Measurements from ENCODE around the gene LRRC17.
A peak's percentile ranks its signal among the peaks of the same experiment; 100 is the strongest.
"Not testable (repeated sequence)": the region's sequence is repeated elsewhere in the genome, so short reads cannot be mapped to it uniquely, and the experiment has no call there.

LRRC17 gene

DNA sequence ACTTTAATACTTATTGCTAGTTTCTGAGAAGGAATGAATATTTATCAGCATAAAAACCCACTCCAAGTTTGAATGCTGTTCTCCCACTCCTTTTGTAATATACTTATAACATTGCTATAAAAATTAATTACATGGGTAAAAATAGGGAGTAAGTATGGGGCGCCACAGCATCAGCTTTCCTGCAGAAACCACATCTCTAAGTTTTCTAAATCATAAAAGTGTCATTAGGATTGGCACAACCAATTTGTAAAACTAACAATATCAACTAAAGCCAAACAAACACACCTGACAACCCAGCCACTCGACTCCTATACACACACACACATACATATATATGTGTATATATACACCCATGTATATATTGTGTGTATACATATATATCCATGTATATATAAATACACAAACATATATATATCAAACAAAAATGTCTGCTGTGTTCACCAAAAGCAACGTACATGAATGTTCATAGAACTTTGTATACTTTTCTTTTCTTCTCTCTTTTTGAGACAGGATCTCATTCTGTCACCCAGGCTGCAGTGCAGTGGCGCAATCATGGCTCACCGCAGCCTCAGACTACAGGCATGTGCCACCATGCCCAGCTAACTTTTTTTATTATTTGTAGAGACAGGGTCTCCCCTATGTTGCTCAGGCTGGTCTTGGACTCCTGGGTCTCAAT, 14.8 kb upstream of the LRRC17 start:
- DNase-seq, result no peak

DNA sequence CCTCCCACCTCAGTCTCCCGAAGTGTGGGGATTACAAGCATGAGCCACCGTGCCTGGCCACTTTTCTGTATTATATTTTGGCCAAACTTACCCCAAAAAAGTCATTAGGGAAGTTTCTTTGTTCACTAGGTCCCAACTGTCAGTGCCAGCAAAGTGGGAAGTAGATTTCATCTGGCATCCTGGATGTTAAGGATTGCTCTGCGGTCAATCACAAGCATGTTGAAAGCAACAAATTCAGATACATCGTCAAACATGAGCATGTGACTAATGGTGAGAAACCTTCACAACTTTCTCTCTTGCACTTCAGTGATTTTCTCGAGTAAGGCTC, 14.3 kb upstream of the LRRC17 start:
- no peak for DNase-seq

DNA sequence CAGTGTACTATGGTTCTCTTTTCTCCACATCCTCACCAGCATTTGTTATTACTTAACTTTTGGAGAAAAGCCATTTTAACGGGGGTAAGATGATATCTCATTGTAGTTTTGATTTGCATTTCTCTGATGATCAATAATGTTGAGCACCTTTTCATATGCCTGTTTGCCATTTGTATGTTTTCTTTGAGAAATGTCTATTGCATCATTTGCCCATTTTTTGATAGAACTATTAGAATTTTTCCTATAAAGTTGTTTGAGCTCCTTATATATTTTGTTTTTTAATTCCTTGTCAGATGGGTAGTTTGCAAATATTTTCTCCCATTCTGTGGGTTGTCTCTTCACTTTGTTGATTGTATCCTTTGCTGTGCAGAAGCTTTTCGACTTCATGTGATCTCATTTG, 10.7 kb upstream of the LRRC17 start:
- DNase-seq, result not testable (repeated sequence)

DNA sequence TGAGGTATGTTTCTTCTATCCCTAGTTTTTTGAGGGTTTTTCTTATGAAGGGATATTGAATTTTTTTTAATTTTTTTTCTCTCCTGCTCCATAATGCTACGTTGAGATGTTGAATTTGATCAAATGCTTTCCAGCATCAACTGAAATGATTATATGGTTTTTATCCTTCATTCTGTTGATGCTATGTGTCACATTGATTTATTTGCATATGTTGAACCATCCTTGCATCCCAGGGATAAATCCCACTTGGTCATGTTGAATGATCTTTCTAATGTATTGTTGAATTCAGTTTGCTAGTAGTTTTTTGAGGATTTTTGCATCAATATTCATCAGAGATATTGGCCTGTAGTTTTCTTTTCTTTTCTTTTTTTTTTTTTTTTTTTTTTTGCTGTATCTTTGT, 9.2 kb upstream of the LRRC17 start:
- DNase-seq, result not testable (repeated sequence)

DNA sequence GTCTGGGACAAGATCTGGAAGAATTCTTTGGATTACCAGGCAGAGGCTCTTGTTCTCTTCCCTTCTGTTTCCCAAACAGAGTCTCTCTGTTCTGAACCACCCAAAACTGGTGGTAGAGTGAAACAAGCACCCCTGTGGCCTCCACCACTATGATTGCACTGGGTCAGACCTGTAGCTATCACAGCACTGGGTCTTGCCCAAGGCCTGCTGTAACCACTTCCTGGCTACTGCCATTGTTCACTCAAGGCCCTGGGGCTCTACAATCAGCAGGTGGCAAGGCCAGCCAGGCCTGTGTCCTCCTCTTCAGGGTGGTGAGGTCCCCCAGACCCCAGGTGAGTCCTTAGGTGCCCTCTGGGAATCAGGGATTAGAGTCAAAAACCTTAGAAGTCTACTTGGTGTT, 4.1 kb upstream of the LRRC17 start:
- no peak for DNase-seq

DNA sequence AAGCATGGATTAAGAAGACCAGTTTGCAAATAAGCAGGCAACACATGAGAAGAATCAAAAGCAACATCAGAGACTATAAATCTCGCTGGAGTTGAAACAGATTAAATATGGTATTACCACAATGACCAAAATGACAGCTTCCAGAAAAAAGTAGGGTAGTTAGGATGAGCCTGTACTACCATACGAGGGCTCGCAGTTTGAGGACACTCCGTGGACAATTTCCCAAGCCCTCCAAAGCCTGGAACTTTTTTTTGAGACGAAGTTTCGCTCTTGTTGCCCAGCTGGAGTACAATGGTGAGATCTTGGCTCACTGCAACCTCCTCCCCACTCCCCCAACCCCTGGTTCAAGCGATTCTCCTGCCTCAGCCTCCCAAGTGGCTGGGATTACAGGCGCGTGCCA, 1.0 kb downstream of the LRRC17 start:
- DNase-seq, result no peak

DNA sequence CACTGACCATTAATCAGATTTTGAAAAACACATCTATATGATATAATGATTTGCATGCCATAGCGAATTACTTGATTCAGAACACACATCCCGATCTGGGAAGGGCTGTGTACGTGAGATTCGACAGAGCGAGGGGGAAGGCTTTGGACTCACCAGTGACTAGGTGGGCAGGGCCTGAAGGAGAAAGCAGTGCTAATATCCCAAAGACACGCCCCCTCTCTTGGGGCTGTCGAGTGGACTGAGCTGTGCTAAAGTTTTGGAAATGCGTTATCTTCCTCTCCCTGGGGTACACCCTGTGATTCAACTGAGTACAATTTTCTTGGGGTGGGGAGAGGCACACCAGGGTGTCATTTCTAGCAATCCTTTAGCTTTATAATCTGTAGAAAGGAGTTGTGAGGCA, 1.8 kb downstream of the LRRC17 start:
- no peak for DNase-seq

DNA sequence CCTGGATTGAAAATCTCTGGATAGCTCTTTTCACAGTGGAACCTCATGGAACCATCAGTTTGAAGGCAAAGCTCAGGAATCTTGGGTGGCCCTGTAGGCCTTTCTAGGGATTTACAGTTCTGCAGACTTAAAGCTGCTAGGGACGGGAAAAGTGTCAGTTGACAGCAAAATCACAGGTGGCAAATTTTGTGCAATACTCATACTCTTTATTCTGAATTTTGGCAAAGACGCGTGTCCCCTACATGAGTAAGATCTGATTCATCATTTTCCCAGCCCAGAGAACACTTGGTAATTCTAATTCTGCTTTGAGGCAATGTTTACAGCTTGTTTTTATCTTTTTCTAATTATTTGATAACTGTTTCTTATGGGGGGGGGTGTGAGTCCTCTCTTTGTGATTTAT, 3.6 kb downstream of the LRRC17 start:
- no peak for DNase-seq

DNA sequence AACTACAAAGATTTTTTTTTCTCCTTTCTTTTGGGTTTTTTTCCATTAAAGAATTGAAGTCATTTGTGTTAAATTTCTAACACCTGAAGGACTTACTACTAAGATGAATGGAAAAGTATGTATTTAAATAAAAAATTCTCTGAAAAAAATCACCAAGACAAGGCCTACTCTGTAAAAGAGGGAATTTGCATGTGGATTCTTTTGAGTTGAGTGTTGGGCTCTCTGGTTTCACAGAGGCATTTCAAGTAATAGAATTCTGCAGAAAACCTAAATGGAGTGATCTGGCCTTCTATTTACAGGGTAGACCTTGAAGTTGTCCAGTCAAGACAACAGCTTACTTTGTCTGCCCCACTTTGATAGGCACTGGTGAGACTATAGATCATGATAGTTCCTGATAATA, 4.1 kb downstream of the LRRC17 start:
- DNase-seq, result no peak

DNA sequence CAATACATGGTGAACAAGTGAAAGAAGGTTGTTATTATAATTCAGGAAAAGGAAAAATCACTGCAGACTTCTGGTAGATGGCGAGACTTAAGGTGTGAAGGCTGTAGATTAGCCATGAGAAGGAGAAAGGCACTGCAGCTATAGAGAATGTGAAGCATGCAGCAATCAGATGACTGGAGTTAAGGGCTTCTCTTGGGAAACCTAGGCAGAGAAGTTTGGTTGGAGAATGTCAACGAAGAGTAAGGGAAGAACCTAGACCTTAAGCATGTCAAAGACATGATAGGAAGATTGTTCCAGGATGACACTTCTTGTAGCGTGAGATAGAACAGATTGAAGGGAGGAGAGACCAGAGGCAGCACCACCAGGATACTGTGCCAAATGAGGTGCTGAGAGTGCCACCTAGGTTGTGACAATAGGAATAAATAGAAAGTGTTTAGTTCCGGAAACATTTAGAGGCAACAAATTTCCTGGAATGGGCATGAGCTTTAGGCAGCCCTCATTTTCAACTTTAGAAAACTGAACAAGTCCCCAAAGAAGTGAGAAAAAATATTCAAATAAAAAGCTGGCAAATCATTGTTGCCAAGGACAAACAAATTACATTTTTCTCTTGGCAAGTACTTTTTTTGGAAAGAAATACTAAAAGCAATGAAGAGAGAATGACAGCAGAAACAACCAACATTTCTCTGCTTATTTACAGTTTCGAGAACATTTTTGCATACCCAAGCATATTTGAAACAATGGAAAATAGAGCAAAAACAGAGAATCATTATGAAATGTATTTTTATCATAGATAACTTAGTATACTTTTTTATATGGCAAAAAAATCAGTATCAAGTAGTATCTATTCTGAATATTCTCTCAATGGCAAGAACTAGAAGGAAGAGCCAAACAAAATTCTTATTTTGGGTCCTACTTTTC, 4.9 kb downstream of the LRRC17 start:
- no peak for DNase-seq

DNA sequence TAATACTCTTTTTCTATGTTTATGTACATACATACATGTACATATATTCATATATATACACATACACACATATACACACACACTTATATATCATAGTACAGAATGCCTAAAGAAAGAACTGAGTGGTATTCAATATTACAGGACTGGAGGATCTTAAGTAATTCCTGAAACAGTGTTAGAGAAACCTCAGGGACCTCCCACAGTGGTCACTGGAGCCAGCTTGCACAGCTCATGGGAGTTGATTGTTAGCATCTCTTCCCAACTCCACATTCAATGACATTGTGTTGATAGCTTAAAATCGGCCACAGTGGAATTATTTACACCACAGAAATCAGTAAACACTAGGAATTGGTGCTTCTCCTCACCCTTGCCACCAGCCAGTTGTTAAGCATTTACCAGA, 6.0 kb downstream of the LRRC17 start:
- no peak for DNase-seq

DNA sequence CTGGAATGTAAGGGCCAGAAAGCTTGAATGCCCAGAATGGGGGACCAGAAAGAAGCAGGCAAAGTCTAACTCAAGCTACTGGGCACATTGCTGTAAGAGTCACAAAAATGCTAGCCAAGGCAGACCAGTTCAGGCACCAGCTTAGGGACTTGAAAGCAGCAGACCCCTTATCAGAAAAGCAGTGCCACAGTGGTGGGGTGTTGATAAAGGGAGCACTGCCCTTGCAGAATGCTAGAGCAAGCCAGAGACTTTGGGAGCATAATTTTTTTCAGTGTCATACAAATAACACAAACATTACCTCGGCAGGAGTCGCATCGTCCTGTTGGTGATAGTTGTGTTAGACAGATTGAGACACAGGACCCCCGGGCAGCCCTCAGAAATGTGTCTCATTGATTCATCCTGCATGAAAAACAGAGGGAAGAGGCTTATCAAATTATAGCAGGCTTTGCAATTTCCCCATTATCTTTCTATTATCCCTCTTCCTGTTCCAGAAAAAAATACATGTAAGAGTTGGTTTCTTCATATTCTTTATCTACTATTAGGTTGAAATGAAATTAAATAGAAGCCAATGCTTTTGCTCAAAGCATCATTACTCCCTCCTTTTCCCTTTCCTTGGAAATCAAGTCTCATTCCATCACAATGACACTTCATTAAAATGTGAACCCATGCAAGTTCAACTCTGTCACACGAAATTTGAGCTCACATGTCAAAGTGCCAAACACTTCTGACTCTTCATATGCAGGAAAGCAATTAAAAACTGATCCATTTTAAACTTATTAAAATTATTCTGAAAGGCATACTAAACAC, 13.4 kb downstream of the LRRC17 start:
- DNase-seq, result peak; percentile 60

DNA sequence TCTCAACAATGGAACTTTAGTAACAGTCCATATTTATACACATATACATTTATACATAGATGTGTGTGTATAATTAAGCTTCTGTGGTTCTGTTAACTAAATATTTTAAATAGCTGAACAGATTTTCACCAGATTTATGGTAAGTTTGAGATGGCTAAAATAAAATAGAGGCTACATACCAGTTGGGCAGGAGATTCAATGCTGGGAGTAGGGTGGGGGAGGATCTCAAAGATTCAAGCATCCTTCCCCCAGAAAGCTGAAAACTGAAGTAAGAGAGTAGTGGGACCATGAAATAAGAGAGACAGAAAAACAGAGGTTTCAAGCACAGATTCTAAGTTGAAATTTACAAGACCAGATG, 14.0 kb downstream of the LRRC17 start:
- DNase-seq, result no peak

DNA sequence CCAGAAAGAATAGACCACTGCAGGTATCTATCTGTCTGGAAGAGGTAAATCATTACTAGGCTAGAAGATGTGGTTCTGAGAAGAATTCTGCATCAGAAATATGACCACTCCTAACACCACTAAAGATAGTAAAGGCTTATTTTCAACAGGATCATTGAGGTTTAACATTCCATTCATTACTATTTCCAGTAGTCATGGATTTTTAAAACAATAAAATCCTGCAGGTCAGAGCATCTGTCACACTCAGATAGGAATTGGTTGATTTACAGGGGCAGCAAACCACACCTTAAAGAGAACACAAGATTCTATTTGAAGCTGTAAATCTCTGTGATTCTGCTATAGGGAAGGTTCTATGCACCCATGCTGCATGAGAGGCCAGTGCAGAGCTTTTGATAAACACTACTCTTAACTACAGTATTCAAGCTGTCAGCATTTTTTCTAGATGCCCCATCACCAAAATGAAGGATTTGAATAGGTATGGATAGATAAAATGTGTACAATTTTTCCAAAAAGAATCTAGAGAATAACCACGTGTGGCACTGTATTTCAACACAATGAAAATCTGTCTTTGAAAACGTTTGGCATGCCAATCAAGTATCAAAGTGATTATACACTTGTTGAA, 14.6 kb downstream of the LRRC17 start:
- DNase-seq, result no peak

DNA sequence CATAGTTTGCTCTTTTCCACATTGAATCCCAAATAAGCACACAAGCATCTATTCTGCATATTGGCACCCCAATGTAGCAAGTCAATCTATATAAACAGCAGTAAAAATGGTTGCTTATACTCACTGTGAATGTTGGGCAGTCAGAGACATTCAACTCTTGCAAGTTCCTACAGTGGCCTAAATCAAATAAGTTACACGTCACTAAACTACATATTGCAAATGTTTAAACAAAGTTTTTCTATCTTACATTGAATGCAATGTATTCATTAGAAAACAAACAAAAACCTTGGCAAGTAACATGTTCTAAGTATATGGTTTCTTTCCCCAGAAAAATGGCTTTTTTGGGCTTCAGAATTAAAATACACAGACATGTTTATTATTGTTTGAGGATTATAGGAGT, 19.0 kb downstream of the LRRC17 start:
- DNase-seq, result no peak

DNA sequence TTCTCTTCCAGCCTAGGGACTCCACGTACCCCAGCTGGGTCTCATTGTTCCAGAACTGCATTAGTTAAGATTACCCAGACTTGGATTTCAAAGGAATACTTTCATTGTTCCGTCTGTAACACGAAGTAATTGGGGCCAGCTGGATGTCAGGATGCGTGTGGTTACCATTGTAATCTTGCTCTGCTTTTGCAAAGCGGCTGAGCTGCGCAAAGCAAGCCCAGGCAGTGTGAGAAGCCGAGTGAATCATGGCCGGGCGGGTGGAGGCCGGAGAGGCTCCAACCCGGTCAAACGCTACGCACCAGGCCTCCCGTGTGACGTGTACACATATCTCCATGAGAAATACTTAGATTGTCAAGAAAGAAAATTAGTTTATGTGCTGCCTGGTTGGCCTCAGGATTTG, 21.0 kb downstream of the LRRC17 start:
- DNase-seq, result peak; percentile 79

DNA sequence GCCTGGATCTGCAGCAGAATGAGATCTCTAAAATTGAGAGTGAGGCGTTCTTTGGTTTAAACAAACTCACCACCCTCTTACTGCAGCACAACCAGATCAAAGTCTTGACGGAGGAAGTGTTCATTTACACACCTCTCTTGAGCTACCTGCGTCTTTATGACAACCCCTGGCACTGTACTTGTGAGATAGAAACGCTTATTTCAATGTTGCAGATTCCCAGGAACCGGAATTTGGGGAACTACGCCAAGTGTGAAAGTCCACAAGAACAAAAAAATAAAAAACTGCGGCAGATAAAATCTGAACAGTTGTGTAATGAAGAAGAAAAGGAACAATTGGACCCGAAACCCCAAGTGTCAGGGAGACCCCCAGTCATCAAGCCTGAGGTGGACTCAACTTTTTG, 21.4 kb downstream of the LRRC17 start:
- DNase-seq, result no peak

DNA sequence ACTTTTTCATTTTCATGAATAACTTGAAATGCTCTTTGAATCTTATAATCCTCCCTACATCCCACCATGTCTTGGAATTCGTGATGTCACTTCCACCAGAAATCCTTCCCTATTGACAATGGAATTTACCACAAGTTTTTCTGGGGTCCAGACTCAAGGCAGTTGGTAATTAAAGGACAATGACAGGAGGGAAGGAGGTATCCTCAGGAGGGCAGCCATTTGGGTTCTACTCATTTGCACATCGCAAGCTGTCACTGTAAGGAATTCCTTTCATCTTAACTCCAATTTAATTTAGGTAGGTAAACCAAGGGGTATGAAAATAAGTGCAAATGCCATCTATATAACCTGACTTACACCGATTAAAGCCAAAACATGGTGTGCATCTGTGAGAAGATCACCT, 21.9 kb downstream of the LRRC17 start:
- DNase-seq, result no peak

DNA sequence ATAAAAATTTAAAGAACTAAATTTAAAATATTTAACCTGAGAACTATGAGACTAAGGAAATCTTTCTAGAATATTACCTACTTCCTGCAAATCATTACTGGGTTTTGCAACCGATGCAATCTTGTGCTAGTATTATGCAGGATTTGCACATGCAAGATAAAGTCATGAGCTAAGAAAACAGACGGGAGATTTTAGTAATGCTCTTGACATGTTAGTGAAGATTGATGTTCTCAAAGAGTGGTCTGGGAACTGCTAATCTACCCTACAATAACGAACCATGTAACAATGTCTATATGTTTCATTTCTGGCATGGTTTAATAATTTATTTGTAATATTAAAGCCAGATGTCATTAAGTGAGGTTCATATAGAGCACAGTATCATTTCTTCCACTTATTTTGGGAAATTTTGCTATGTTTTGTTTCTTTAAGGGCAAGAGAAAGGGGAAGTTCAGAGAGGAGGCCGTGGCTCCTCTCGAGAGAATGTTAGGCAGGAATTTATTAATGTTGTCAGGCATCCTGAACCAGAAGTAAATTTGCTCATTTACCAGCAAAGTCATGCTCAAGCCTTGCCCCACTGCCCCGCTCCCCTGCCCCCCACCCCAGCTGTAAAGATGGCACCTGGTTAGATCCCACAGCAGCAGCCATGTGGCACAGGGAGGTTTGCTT, 22.8 kb downstream of the LRRC17 start:
- no peak for DNase-seq

DNA sequence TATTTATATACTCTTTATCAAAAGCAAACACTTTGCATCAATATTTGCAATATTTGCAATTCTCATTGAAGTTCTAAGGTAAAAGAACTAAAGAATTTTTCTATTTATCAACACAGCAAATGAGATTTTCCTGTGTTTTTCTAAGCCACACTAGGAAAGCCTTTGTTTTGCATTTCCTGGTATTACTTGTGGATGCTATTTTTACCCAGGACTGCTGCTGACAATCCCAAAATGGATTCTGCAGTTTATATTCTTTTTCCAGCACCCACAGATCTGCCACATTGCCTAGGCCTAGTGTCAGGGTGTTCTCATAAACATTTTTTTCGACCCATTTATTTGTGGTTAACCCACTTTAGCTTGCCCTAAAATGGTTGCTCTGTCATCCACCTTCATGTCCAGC, 25.9 kb downstream of the LRRC17 start:
- no peak for DNase-seq

DNA sequence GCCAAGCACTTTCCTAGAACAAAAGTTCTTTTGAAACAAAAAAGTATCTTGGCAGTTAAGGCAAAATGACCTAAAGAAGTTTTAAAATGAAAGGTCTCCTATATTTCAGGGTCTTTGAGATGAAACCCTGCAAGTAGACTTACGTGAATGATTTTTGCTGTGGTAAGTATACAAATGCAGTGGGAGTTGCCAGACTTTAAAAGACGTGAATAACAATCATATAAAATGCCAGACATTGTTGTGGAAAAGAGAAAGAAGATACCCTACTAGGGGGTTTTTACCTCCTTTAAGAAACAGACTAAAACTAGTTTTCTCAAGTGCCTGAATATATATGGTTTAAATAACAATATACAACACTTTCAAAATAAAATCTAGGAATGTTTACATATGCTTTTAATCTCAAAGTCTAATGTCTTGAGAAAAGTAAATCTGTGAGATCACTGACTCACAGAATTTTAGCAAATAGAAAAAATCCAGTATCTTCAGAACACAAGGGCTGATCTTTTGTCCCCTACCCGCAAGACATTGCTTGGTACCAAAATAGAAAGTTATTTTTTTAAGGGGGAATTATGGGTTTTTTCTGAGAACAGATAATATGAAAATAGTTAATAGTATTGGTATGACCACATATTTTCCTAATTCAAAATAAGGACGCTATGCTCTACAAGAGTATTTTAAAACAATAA, 29.5 kb downstream of the LRRC17 start:
- DNase-seq, result no peak

DNA sequence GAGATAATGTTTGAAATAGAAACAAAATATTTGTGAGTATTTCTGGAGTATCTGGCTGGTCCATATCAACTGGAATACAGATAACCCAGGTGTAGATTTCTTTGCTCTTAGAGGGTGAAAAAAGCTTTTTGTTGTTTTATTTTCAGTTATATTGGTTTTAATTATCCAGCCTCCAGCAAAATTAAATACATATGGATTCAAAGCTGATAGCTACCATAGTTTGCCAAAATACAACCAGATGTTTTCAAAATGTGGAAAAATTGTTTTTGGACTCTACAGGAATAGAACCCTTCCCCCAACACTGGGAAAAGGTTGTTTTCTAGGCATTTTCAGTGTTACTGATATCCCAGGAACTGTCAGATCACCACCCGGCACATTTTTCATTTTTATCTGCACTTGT, 30.1 kb downstream of the LRRC17 start:
- DNase-seq, result no peak

All from retina (tissue), 1 donor.